GM12878 (cell line): Measurements from ENCODE around the gene LPGAT1. TPM values are rescaled to one million over a fixed set of nuclear protein-coding genes. Genes with fewer than 3 reads are reported as not detected.
A peak's percentile ranks its signal among the peaks of the same experiment; 100 is the strongest.

Source experiments
- ATAC-seq: fragments of 200-7000 bp; cut with Tn5 transposase; 3 replicates; pipeline ENCODE4 v1.9.1; 2020; ENCODE audit warnings: mild to moderate bottlenecking, moderate library complexity
- BruUV-seq: library from RNA; stranded (reverse); fragments of 400-500 nt; replicated peaks from 2 replicates; lab custom pipeline; 2021; lab: Mats Ljungman, UMichigan
- CTCF ChIA-PET: fragments of 300-600 bp; sonication (Branson Sonifier 250); formaldehyde crosslinking; extraction: SDS; loops from one replicate; lab custom pipeline; 2021; ENCODE audit warnings: inconsistent platforms; lab: Yijun Ruan, JAX
- POLR2A ChIA-PET: fragments of 350-600 bp; formaldehyde crosslinking; extraction: SDS; loops from one replicate; lab custom pipeline; 2021; ENCODE audit warnings: inconsistent platforms; lab: Charles Lee
- RAD21 ChIA-PET: fragments of 300-600 bp; sonication (Branson Sonifier 250); formaldehyde crosslinking; loops from one replicate; lab custom pipeline; 2023; ENCODE audit warnings: antibody characterized with exemption; ENCODE audit not compliant: unreplicated experiment; lab: Charles Lee
- SMC1A ChIA-PET: fragments of 300-600 bp; sonication (Branson Sonifier 250); formaldehyde crosslinking; loops from one replicate; lab custom pipeline; 2023; ENCODE audit not compliant: unreplicated experiment, uncharacterized antibody; lab: Charles Lee
- DNase-seq: peaks from one replicate; pipeline ENCODE4 v3.0.0-alpha.2; 2011; ENCODE audit warnings: low read depth, low spot score
- FAIRE-seq: peaks from 3 replicates; lab custom pipeline; 2011; peaks lifted over from hg19 to GRCh38; lab: Jason Lieb, UNC
- H2AFZ ChIP-seq: 2 replicates; pipeline ENCODE4 v1.6.0; 2011; ENCODE audit warnings: low read depth, low read length, control low read depth; ENCODE audit not compliant: control insufficient read depth
- H3K27ac ChIP-seq: 2 replicates; pipeline ENCODE4 v1.5.1; 2011; ENCODE audit warnings: control low read depth; ENCODE audit not compliant: control insufficient read depth, insufficient read depth
- H3K27me3 ChIP-seq, 2 experiments: replicated peaks in 1 of 2; 2 replicates each; pipeline versions ENCODE4 v1.6.0 to v1.6.1; 2011; ENCODE audit warnings: low read length in 1 of 2; ENCODE audit not compliant: control insufficient read depth in 2 of 2, insufficient read depth in 2 of 2
- H3K36me3 ChIP-seq, 2 experiments: 2 replicates each; pipeline ENCODE4 v1.5.1; 2011; ENCODE audit warnings: low read length in 1 of 2; ENCODE audit not compliant: control insufficient read depth in 2 of 2, insufficient read depth in 2 of 2
- H3K4me1 ChIP-seq: 2 replicates; pipeline ENCODE4 v1.6.1; 2011; ENCODE audit warnings: mild to moderate bottlenecking, low read length, moderate library complexity, mixed read lengths; ENCODE audit not compliant: control insufficient read depth, insufficient read depth
- H3K4me2 ChIP-seq: 2 replicates; pipeline ENCODE4 v1.6.0; 2011; ENCODE audit warnings: control low read depth; ENCODE audit not compliant: control insufficient read depth, insufficient read depth
- H3K4me3 ChIP-seq: fragments of 200-600 bp; sonication (generic); 2 replicates; pipeline ENCODE4 v1.5.1; 2016
- H3K79me2 ChIP-seq: 2 replicates; pipeline ENCODE4 v1.6.0; 2011; ENCODE audit warnings: low read length; ENCODE audit not compliant: control insufficient read depth, insufficient read depth
- H3K9ac ChIP-seq: 2 replicates; pipeline ENCODE4 v1.8.0; 2011; ENCODE audit warnings: low read length, control low read depth, mixed read lengths; ENCODE audit not compliant: control insufficient read depth, insufficient read depth
- H3K9me3 ChIP-seq: replicated peaks from 3 replicates; pipeline ENCODE4 v1.5.1; 2011; ENCODE audit warnings: mild to moderate bottlenecking, low read length; ENCODE audit not compliant: control insufficient read depth, insufficient read depth
- H4K20me1 ChIP-seq: 2 replicates; pipeline ENCODE4 v1.6.0; 2011; ENCODE audit not compliant: control insufficient read depth, insufficient read depth
- HDAC6 ChIP-seq: fragments of 200-600 bp; sonication (generic); IDR thresholded peaks from one replicate; pipeline ENCODE4 v1.8.0; 2017; ENCODE audit warnings: antibody characterized with exemption; ENCODE audit not compliant: unreplicated experiment
- MTA2 ChIP-seq: fragments of 450-650 bp; IDR thresholded peaks from 2 replicates; pipeline ENCODE4 v1.6.1; 2016; ENCODE audit warnings: low read depth, mild to moderate bottlenecking, moderate library complexity
- NKRF ChIP-seq: fragments of 450-650 bp; conservative IDR thresholded peaks from 2 replicates; pipeline ENCODE4 v1.6.1; 2017; ENCODE audit warnings: mild to moderate bottlenecking, moderate library complexity
- SMC3 ChIP-seq: IDR thresholded peaks from 2 replicates; pipeline ENCODE4 v1.6.1; 2011; ENCODE audit warnings: low read length, improper control_type of control experiment, borderline replicate concordance
- SPI1 ChIP-seq: IDR thresholded peaks from 2 replicates; pipeline ENCODE4 v1.6.1; 2011; ENCODE audit warnings: low read depth, mild to moderate bottlenecking, low read length, moderate library complexity, borderline replicate concordance; ENCODE audit not compliant: insufficient read depth
- SUPT20H ChIP-seq: IDR thresholded peaks from 2 replicates; pipeline ENCODE4 v1.6.1; 2011; ENCODE audit warnings: low read depth, mild to moderate bottlenecking, low read length, moderate library complexity, borderline replicate concordance; ENCODE audit not compliant: control insufficient read depth
- TCF7 ChIP-seq: IDR thresholded peaks from 2 replicates; pipeline ENCODE4 v1.6.1; 2014; ENCODE audit warnings: antibody characterized with exemption, borderline replicate concordance
- ZZZ3 ChIP-seq: IDR thresholded peaks from 2 replicates; pipeline ENCODE4 v1.6.1; 2011; ENCODE audit warnings: low read depth; ENCODE audit not compliant: control insufficient read depth, insufficient read length
- in situ Hi-C: fragments of 300-500 bp; cut with MboI; formaldehyde crosslinking; loops from 9 replicates; pipeline ENCODE4 v1.14.3; 2018; ENCODE audit warnings: mixed read lengths
- intact Hi-C: fragments of 100-400 bp; cut with micrococcal nuclease; formaldehyde crosslinking; loops from one replicate; pipeline ENCODE4 v1.14.2; 2022; ENCODE audit not compliant: unreplicated experiment
- polyA plus RNA-seq, 11 experiments: library from polyadenylated mRNA; depleted of rRNA in 4 of 11; unstranded in 6 of 11; stranded (reverse) in 5 of 11; fragments of >200 nt; fragmentation: Nextera tagmentation in 4 of 11; fragmentation: Illumina TruSeq in 1 of 11; extraction: Ambion mirVana in 4 of 11; extraction: Trizol in 1 of 11; gene quantifications; 1 replicate in 1 of 11; 2 replicates in 10 of 11; pipeline versions ENCODE4 v1.2.1 to v1.2.3, GENCODE V29; 2011 to 2016; ENCODE audit warnings: inconsistent platforms in 2 of 11, missing spikeins in 2 of 11, low read depth in 1 of 11
- total RNA-seq, 4 experiments: library from RNA; depleted of rRNA in 3 of 4; stranded (reverse); fragments of >200 nt in 3 of 4; fragmentation: Illumina TruSeq in 1 of 4; extraction: Trizol in 1 of 4; gene quantifications; 2 replicates each; pipeline versions ENCODE4 v1.2.1 to v1.2.3, GENCODE V29; 2013 to 2021
- TF ChIP-seq, protein P1 (sequence below): fragments of 450-650 bp; IDR thresholded peaks from 2 replicates; pipeline ENCODE4 v1.6.1; 2017; ENCODE audit warnings: mild to moderate bottlenecking, low read depth, inconsistent platforms; ENCODE audit not compliant: poor library complexity, severe bottlenecking
- TF ChIP-seq, protein P2 (sequence below): IDR thresholded peaks from 2 replicates; pipeline ENCODE4 v1.6.1; 2012; ENCODE audit warnings: improper control_type of control experiment, low read depth, low read length; ENCODE audit not compliant: insufficient replicate concordance

The LPGAT1 gene
- total and polyA plus RNA-seq, 10 of the 15 experiments (the other 5 are each of a cell fraction or from before 2014, with no cell fraction given), result 5.8 to 40.6 (median 19.2) TPM

GRCh38 chr1:211822677-211823407 is 7.7 kb downstream of the LPGAT1 start (continued):
- 0 out of 2 replicates have a peak, but pooled peaks have one; percentile 20 for TF ChIP-seq MTA2

DNA sequence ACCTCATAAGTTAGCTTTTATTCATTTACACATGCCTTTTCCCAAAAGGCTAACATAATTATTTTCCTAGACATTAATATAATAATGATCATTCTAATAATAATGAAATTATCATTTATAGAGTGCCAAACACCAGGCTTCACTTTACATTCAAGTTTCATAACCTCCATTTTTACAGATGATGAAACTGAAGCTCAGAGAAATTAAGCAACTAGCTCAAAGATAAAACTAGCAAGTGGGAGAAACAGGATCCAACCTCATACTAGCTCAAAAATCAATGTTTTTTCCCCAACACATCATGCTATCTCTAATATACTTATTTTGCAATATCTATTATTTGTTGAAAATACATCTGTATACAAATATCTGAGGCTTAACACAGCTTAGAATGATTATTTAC is 14.0 kb downstream of the LPGAT1 start:
- H4K20me1 ChIP-seq, result no peaks in the 10 kb centered on the region
- intact Hi-C loops, result no loop called here
- BruUV-seq, result no TSS peak
- ChIA-PET RAD21 (interaction anchor here (0.9 to 1.5 kb wide), 4 partner anchors 33 to 136 kb away, joined by 3 to 5 read pairs (median 4); no protein-coding TSS in a partner anchor), POLR2A (no interaction called here), CTCF (interaction anchor here (1.1 to 4.5 kb wide), 3 partner anchors 11 to 219 kb away, joined by 4 to 23 read pairs (median 8); partner anchors contain the start of genes DTL and INTS7), SMC1A (interaction anchor here (0.7 to 2.6 kb wide), 8 partner anchors 10 to 224 kb away, joined by 3 to 9 read pairs (median 4); partner anchors contain the start of genes DTL and INTS7)
- H3K27me3 ChIP-seq, result no peaks in the 10 kb centered on the region
- H3K4me1 ChIP-seq, result no peaks in the 10 kb centered on the region
- peaks cover 3 to 5% of the 10 kb centered on the region in 2 experiments; a peak in 2 of 4 replicates for H3K36me3 ChIP-seq
- no peak overlapping the region for H3K4me2 ChIP-seq
- H3K27ac ChIP-seq, result no peak overlapping the region
- H2AFZ ChIP-seq, result no peak overlapping the region
- in situ Hi-C loops, result no loop called here
- H3K79me2 ChIP-seq, result peaks cover 37% of the 10 kb centered on the region
- H3K9me3 ChIP-seq, result no peaks in the 10 kb centered on the region; the same call in 1 of the 3 replicates
- DNase-seq (no peak), ATAC-seq (no peak), FAIRE-seq (no peak)
- no peak overlapping the region for H3K9ac ChIP-seq
- no peak overlapping the region for H3K4me3 ChIP-seq
- TF ChIP-seq SPI1 (no peak), SUPT20H (no peak), NKRF (no peak), HDAC6 (no peak), ZZZ3 (no peak), SMC3 (no peak), TCF7 (no peak)
- TF ChIP-seq, protein P1, sequence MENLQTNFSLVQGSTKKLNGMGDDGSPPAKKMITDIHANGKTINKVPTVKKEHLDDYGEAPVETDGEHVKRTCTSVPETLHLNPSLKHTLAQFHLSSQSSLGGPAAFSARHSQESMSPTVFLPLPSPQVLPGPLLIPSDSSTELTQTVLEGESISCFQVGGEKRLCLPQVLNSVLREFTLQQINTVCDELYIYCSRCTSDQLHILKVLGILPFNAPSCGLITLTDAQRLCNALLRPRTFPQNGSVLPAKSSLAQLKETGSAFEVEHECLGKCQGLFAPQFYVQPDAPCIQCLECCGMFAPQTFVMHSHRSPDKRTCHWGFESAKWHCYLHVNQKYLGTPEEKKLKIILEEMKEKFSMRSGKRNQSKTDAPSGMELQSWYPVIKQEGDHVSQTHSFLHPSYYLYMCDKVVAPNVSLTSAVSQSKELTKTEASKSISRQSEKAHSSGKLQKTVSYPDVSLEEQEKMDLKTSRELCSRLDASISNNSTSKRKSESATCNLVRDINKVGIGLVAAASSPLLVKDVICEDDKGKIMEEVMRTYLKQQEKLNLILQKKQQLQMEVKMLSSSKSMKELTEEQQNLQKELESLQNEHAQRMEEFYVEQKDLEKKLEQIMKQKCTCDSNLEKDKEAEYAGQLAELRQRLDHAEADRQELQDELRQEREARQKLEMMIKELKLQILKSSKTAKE, result no peak
- TF ChIP-seq, protein P2, sequence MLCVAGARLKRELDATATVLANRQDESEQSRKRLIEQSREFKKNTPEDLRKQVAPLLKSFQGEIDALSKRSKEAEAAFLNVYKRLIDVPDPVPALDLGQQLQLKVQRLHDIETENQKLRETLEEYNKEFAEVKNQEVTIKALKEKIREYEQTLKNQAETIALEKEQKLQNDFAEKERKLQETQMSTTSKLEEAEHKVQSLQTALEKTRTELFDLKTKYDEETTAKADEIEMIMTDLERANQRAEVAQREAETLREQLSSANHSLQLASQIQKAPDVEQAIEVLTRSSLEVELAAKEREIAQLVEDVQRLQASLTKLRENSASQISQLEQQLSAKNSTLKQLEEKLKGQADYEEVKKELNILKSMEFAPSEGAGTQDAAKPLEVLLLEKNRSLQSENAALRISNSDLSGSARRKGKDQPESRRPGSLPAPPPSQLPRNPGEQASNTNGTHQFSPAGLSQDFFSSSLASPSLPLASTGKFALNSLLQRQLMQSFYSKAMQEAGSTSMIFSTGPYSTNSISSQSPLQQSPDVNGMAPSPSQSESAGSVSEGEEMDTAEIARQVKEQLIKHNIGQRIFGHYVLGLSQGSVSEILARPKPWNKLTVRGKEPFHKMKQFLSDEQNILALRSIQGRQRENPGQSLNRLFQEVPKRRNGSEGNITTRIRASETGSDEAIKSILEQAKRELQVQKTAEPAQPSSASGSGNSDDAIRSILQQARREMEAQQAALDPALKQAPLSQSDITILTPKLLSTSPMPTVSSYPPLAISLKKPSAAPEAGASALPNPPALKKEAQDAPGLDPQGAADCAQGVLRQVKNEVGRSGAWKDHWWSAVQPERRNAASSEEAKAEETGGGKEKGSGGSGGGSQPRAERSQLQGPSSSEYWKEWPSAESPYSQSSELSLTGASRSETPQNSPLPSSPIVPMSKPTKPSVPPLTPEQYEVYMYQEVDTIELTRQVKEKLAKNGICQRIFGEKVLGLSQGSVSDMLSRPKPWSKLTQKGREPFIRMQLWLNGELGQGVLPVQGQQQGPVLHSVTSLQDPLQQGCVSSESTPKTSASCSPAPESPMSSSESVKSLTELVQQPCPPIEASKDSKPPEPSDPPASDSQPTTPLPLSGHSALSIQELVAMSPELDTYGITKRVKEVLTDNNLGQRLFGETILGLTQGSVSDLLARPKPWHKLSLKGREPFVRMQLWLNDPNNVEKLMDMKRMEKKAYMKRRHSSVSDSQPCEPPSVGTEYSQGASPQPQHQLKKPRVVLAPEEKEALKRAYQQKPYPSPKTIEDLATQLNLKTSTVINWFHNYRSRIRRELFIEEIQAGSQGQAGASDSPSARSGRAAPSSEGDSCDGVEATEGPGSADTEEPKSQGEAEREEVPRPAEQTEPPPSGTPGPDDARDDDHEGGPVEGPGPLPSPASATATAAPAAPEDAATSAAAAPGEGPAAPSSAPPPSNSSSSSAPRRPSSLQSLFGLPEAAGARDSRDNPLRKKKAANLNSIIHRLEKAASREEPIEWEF, result no peak
